Trophoblast cell (in vitro differentiated cells and primary cell): ENCODE measurements around the gene TPD52L2.
A peak's percentile ranks its signal among the peaks of the same experiment; 100 is the strongest.

Experiments
- DNase-seq, 2 donors: peaks; one replicate each; pipeline ENCODE4 v3.0.0-alpha.2; 2016
- H2AFZ ChIP-seq: 2 replicates; pipeline ENCODE4 v1.6.1; 2013; ENCODE audit warnings: low read length, moderate library complexity, mild to moderate bottlenecking; ENCODE audit not compliant: insufficient read depth, poor library complexity
- H2AK5ac ChIP-seq: 2 replicates; pipeline ENCODE4 v1.6.1; 2013; ENCODE audit warnings: mild to moderate bottlenecking, low read length
- H2BK120ac ChIP-seq: 2 replicates; pipeline ENCODE4 v1.6.1; 2013; ENCODE audit warnings: low read length, mild to moderate bottlenecking, moderate library complexity; ENCODE audit not compliant: insufficient read depth, poor library complexity
- H2BK12ac ChIP-seq: 2 replicates; pipeline ENCODE4 v1.6.1; 2013; ENCODE audit warnings: mild to moderate bottlenecking, low read length, moderate library complexity
- H2BK5ac ChIP-seq: 2 replicates; pipeline ENCODE4 v1.6.1; 2013; ENCODE audit warnings: low read length, low read depth, moderate library complexity, mild to moderate bottlenecking; ENCODE audit not compliant: poor library complexity
- H3K14ac ChIP-seq: 2 replicates; pipeline ENCODE4 v1.6.1; 2013; ENCODE audit warnings: mild to moderate bottlenecking, low read length
- H3K18ac ChIP-seq: 2 replicates; pipeline ENCODE4 v1.6.1; 2013; ENCODE audit warnings: mild to moderate bottlenecking, low read length
- H3K23ac ChIP-seq: 2 replicates; pipeline ENCODE4 v1.6.1; 2013; ENCODE audit warnings: low read length
- H3K27ac ChIP-seq: 2 replicates; pipeline ENCODE4 v1.5.1; 2013; ENCODE audit warnings: low read depth, mild to moderate bottlenecking, inconsistent platforms, low read length, moderate library complexity
- H3K27me3 ChIP-seq: 2 replicates; pipeline ENCODE4 v1.6.1; 2013; ENCODE audit warnings: inconsistent platforms, mild to moderate bottlenecking, low read length, moderate library complexity; ENCODE audit not compliant: insufficient read depth
- H3K36me3 ChIP-seq, 2 experiments: 1 replicate in 1 of 2; 2 replicates in 1 of 2; pipeline ENCODE4 v1.6.1; 2013; ENCODE audit warnings: low read length in 2 of 2, mild to moderate bottlenecking in 2 of 2, moderate library complexity in 1 of 2; ENCODE audit not compliant: insufficient read depth in 2 of 2, control insufficient read depth in 1 of 2
- H3K4ac ChIP-seq: 2 replicates; pipeline ENCODE4 v1.6.1; 2013; ENCODE audit warnings: low read depth, mild to moderate bottlenecking, low read length, moderate library complexity
- H3K4me1 ChIP-seq, 2 experiments: 1 replicate in 1 of 2; 2 replicates in 1 of 2; pipeline ENCODE4 v1.6.1; 2013; ENCODE audit warnings: low read length in 2 of 2, mild to moderate bottlenecking in 2 of 2, moderate library complexity in 1 of 2; ENCODE audit not compliant: insufficient read depth in 2 of 2, control insufficient read depth in 1 of 2
- H3K4me2 ChIP-seq: 2 replicates; pipeline ENCODE4 v1.6.1; 2013; ENCODE audit warnings: inconsistent platforms, mild to moderate bottlenecking, low read length, moderate library complexity
- H3K4me3 ChIP-seq: 2 replicates; pipeline ENCODE4 v1.5.1; 2013; ENCODE audit warnings: mild to moderate bottlenecking, low read depth, low read length, inconsistent platforms
- H3K79me1 ChIP-seq: one replicate; pipeline ENCODE4 v1.6.1; 2013; ENCODE audit warnings: low read length
- H3K79me2 ChIP-seq: 2 replicates; pipeline ENCODE4 v1.6.1; 2013; ENCODE audit warnings: low read length, mild to moderate bottlenecking; ENCODE audit not compliant: control insufficient read depth, insufficient read depth, poor library complexity
- H3K9ac ChIP-seq: 2 replicates; pipeline ENCODE4 v1.6.1; 2013; ENCODE audit warnings: mild to moderate bottlenecking, low read length
- H3K9me3 ChIP-seq: 2 replicates; pipeline ENCODE4 v1.6.1; 2013; ENCODE audit warnings: low read depth, mild to moderate bottlenecking, control low read depth, inconsistent platforms, low read length; ENCODE audit not compliant: insufficient read depth
- H4K12ac ChIP-seq: 2 replicates; pipeline ENCODE4 v1.6.1; 2013; ENCODE audit warnings: low read depth, mild to moderate bottlenecking, low read length, moderate library complexity
- H4K8ac ChIP-seq: 2 replicates; pipeline ENCODE4 v1.6.1; 2013; ENCODE audit warnings: low read depth, mild to moderate bottlenecking, low read length, moderate library complexity
- H4K91ac ChIP-seq: one replicate; pipeline ENCODE4 v1.6.1; 2013; ENCODE audit warnings: low read depth, mild to moderate bottlenecking, low read length, moderate library complexity
- WGBS: extraction: QIAGEN DNeasy Blood & Tissue Kit; methylation state at CpG from one replicate; pipeline ENCODE4 v1.1.7; 2013; ENCODE audit warnings: missing lambda C conversion rate; ENCODE audit not compliant: insufficient read length, insufficient coverage; ENCODE audit errors: extremely low coverage; 5-methylcytosine and 5-hydroxymethylcytosine counted together

The TPD52L2 gene

GRCh38 chr20:63894358-63895201, 29.5 kb downstream of the TPD52L2 start, which contains the start of gene DNAJC5:
Gene DNAJC5 (plus strand): TSS chr20:63895126. CDS start chr20:63928346, 33,220 bp downstream.
- no peak within 1 kb of the TSS for H4K8ac ChIP-seq
- no peak within 1 kb of the TSS for H2BK120ac ChIP-seq
- H2AFZ ChIP-seq: peak within 1 kb of the TSS; percentile 40
- H3K27ac ChIP-seq: peak within 1 kb of the TSS; percentile 51
- H4K91ac ChIP-seq: no peak within 1 kb of the TSS
- no CpG with 5 or more reads among the region's 82 CpGs for WGBS
- peaks cover 23 to 32% of the 10 kb centered on the region in 2 experiments for H3K36me3 ChIP-seq
- H3K9me3 ChIP-seq: no peaks in the 10 kb centered on the region
- H3K27me3 ChIP-seq: no peaks in the 10 kb centered on the region
- peaks cover 12% of the 10 kb centered on the region for H3K79me2 ChIP-seq
- no peak within 1 kb of the TSS for H3K23ac ChIP-seq
- H3K4me2 ChIP-seq: peak within 1 kb of the TSS; percentile 72
- H2BK5ac ChIP-seq: no peak within 1 kb of the TSS
- H3K18ac ChIP-seq: no peak within 1 kb of the TSS
- peaks cover 8 to 13% of the 10 kb centered on the region in 2 experiments for H3K4me1 ChIP-seq
- no peak within 1 kb of the TSS for H2BK12ac ChIP-seq
- H3K14ac ChIP-seq: no peak within 1 kb of the TSS
- peak within 1 kb of the TSS; percentile 28 for H3K9ac ChIP-seq
- no peak within 1 kb of the TSS for H2AK5ac ChIP-seq
- H3K79me1 ChIP-seq: no peaks in the 10 kb centered on the region
- peak; percentile 95 to 97 for DNase-seq
- peak within 1 kb of the TSS; percentile 71 for H3K4me3 ChIP-seq
- no peak within 1 kb of the TSS for H3K4ac ChIP-seq
- no peak within 1 kb of the TSS for H4K12ac ChIP-seq

- H3K4me2 ChIP-seq: peak overlapping the region; percentile 67
- no CpG with 5 or more reads among the region's 87 CpGs for WGBS
- H4K12ac ChIP-seq: no peak overlapping the region
- H3K23ac ChIP-seq: no peak overlapping the region
- H3K9ac ChIP-seq: peak overlapping the region; percentile 28
- no peak overlapping the region for H3K14ac ChIP-seq
- H3K79me1 ChIP-seq: no peaks in the 10 kb centered on the region
- peaks cover 8% of the 10 kb centered on the region in 2 experiments for H3K4me1 ChIP-seq
- no peak overlapping the region for H2BK120ac ChIP-seq
- no peak overlapping the region for H4K91ac ChIP-seq
- H3K18ac ChIP-seq: no peak overlapping the region
- H3K79me2 ChIP-seq: peaks cover 14% of the 10 kb centered on the region
- H2AFZ ChIP-seq: no peak overlapping the region
- DNase-seq: no peak
- no peak overlapping the region for H2BK5ac ChIP-seq
- no peak overlapping the region for H4K8ac ChIP-seq
- peak overlapping the region; percentile 51 for H3K27ac ChIP-seq
- H2AK5ac ChIP-seq: no peak overlapping the region
- no peaks in the 10 kb centered on the region for H3K27me3 ChIP-seq
- H3K4ac ChIP-seq: no peak overlapping the region
- no peak overlapping the region for H2BK12ac ChIP-seq
- H3K9me3 ChIP-seq: no peaks in the 10 kb centered on the region
- H3K36me3 ChIP-seq: peaks cover 18 to 25% of the 10 kb centered on the region in 2 experiments
- peak overlapping the region; percentile 71 for H3K4me3 ChIP-seq
Observed at GRCh38 chr20:63895202-63895951, 30.3 kb downstream of the TPD52L2 start.

- WGBS: no CpG with 5 or more reads among the region's 5 CpGs
- Histone ChIP-seq H4K8ac (no peak overlapping the region), H3K4me2 (peak overlapping the region; percentile 67), H3K27me3 (no peaks in the 10 kb centered on the region), H3K36me3 (peaks cover 15 to 21% of the 10 kb centered on the region in 2 experiments), H2BK12ac (no peak overlapping the region), H3K18ac (no peak overlapping the region), H3K9ac (no peak overlapping the region), H4K91ac (no peak overlapping the region), H3K9me3 (no peaks in the 10 kb centered on the region), H4K12ac (no peak overlapping the region), H3K4ac (no peak overlapping the region), H3K4me1 (peaks cover 8% of the 10 kb centered on the region in 2 experiments), H3K23ac (no peak overlapping the region), H3K4me3 (no peak overlapping the region), H3K14ac (no peak overlapping the region), H2AK5ac (no peak overlapping the region), H3K27ac (no peak overlapping the region), H3K79me2 (peaks cover 14% of the 10 kb centered on the region), H2BK5ac (no peak overlapping the region), H3K79me1 (no peaks in the 10 kb centered on the region), H2AFZ (no peak overlapping the region), H2BK120ac (no peak overlapping the region)
- no peak for DNase-seq
Observed at GRCh38 chr20:63895952-63896263, 30.8 kb downstream of the TPD52L2 start.

- H4K12ac ChIP-seq: no peak overlapping the region
- DNase-seq: peak; percentile 56 to 57
- H3K36me3 ChIP-seq: peaks cover 12 to 20% of the 10 kb centered on the region in 2 experiments
- H4K8ac ChIP-seq: no peak overlapping the region
- no peak overlapping the region for H2BK5ac ChIP-seq
- H3K79me2 ChIP-seq: peaks cover 14% of the 10 kb centered on the region
- no peaks in the 10 kb centered on the region for H3K9me3 ChIP-seq
- H2BK120ac ChIP-seq: no peak overlapping the region
- H2AK5ac ChIP-seq: no peak overlapping the region
- H3K4me1 ChIP-seq: peaks cover 8% of the 10 kb centered on the region in 2 experiments
- no peak overlapping the region for H2BK12ac ChIP-seq
- H3K79me1 ChIP-seq: no peaks in the 10 kb centered on the region
- H3K23ac ChIP-seq: no peak overlapping the region
- no peak overlapping the region for H3K9ac ChIP-seq
- peak overlapping the region; percentile 38 for H3K18ac ChIP-seq
- H2AFZ ChIP-seq: no peak overlapping the region
- H3K4ac ChIP-seq: peak overlapping the region; percentile 53
- WGBS: no CpG with 5 or more reads among the region's 18 CpGs
- no peak overlapping the region for H3K14ac ChIP-seq
- H3K27ac ChIP-seq: no peak overlapping the region
- no peak overlapping the region for H4K91ac ChIP-seq
- H3K4me2 ChIP-seq: peak overlapping the region; percentile 67
- H3K27me3 ChIP-seq: no peaks in the 10 kb centered on the region
- H3K4me3 ChIP-seq: no peak overlapping the region
Observed at GRCh38 chr20:63896264-63897105, 31.4 kb downstream of the TPD52L2 start.
